NCI-H1436 (cell line): ENCODE measurements around the gene ZNF839.
"Not testable (repeated sequence)": the region's sequence is repeated elsewhere in the genome, so short reads cannot be mapped to it uniquely, and the experiment has no call there.

ENCODE experiments used
- DNase-seq: peaks from one replicate; lab custom pipeline; 2025; lab: John Stamatoyannopoulos, UW

The ZNF839 gene

DNA sequence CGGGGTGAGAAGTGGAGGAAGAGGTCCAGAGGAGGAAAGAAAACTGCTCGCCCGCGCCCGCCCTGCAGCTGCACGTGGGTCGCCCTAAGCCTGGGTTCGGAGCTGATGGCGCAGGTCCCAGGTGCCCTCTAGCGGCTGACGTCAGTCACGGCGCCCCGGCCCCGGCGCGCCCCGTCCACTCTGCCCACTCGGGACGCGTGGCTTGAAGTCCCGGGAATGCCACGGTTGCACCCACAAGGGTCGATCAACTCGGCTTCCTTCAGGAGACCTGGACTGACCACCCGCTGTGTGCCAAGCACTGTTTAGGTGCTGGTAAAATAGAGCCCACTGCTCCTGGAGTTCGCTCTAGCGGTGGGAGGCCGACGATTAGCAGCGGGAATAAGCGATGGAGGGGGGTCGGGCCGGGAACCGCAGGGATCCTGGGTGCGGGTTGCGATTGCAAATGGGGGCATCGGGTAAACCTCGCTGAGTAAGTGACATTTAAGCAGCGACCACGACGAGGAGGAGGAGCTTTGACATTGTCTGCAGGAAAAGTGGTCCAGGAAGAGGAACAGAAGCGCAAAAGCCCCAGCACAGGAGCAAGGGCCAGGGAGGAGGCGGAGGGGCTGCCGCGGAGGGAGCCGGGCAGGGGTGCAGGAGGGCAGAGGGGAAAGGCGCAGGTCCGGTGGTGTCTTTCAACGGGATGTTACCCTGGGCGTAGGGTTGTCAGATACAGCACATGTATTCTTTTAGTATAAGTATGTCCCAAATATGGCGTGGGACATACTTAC, 5.1 kb upstream of the ZNF839 start:
- peak; percentile 54 for DNase-seq

DNA sequence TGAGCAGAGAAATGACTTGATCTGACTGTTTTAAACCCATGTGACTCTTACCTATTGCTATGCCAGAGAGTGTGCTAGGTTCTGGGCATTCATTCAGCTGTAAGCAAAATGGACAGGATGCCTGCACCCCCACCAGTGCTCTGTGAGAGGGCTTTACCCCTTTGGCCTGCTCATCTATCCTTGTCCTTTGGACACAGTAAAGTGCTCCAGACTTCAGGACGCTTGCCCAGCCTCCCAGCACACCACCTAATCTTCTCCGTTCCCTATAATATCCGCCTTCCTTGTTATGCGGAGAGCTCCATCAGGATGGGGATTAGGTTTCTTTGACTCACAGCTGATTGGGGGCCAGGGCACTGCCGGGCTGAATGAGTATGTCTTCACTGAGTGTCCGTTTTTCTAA, 4.4 kb upstream of the ZNF839 start:
- DNase-seq: no peak

DNA sequence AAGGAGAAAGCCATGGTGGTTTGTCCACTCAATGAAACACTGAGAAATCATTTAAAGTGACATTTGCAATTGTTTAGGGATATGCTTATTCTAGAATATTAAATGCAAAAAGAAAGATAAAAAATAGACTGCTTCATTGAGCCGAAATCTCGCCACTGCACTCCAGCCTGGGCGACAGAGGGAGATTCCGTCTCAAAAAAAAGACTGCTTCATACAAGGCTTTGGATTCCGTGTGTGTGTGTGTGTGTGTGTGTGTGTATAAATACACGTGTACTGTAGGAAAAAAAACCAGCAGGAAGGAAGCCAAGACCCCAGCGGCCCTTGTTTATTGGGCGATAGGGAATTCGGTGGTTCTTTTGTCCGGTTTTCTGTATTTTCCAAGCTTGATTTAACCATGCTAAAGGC, 3.2 kb upstream of the ZNF839 start:
- DNase-seq: no peak

DNA sequence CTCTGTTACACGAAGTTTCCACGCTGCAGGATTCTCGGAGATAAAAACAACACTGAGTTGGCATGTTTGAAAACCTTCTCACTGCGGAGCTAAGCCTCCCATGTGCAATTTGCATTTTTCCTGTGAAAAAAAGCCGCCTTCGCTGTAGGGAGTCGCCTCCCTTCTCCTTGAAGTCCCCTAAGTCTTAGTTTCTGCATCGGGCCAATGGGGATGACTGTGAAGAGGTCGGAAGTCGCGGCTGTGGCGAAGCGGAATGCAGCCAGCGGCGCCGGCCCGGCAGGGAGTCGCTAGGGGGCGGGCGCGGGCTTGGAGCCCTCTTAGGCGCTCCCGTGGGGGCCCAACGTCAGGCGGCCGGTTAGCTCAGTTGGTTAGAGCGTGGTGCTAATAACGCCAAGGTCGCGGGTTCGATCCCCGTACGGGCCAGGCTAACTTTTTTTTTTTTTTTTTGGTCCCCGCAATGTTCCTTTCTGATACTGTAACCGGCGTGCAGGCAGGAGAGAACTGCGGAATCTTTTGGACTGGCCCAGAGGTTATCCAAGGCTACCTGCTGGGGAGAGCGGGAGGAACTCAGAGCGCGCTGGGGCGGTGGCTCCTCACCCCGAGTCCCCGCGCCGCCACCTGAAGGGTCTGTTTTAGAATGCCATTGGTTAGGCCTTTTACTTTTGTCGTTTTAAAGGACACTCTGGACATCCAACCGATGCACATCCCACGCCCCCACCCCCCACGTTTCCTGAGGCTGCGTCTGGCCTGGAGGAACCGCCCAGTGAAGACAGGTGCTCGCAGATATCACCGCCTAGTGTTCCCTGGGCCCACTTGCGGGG, 2.6 kb upstream of the ZNF839 start:
- DNase-seq: peak; percentile 76

DNA sequence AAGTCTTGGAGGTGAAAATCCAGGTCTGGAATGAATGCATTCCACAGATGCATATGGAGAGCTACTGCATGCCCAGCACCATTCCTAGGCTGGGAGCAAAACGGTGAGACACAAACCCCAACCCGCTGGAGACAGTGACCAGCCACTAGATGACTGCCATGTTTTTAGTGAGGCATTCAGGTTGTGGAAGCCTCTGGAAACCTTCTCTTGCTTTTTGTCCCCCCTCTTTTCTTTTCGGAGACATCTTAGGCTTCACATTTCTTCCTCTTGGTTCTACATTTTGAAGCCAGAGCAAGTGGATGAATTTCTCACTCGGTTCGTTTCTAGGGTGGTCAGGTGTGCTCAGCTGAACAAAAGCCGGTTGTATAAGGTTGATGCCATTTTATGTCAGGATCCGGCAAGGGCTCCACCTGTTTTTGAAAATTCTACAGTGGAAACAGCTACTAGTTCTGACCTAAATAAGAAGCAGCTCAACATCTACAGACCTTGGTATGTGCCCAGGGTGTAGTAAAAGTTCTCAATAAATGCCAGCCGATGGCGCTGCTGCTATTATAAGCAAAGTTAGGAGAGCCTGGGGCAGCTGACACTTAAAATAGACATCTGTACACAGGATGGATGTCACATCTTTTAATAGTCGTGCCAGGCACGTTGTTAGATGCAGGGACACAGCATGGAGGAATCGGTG, 1.8 kb upstream of the ZNF839 start:
- DNase-seq: peak; percentile 39

DNA sequence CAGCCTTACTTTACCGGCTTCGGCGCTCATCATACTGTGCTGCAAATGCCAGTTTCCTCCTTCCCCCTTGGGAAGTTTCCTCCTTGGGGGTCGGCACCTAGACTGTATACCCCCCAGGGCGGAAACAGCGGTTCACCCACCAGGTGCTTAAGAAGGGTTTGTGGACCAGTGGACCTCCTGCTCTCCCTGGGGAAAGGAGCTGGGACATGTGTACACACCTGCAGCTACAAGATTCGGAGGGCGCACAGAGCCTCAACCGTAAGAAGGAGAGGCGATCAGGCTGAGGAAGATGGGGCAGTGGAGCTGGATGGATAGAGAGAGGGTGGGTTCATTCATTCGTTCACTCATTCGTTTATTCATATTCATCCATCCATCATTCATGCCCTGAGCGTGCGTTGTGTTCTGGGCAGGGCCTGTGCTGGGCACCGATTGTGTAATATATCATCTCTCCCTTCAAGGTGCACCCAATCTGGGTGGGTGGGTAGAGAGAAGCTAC, 717 bp upstream of the ZNF839 start:
- no peak for DNase-seq

DNA sequence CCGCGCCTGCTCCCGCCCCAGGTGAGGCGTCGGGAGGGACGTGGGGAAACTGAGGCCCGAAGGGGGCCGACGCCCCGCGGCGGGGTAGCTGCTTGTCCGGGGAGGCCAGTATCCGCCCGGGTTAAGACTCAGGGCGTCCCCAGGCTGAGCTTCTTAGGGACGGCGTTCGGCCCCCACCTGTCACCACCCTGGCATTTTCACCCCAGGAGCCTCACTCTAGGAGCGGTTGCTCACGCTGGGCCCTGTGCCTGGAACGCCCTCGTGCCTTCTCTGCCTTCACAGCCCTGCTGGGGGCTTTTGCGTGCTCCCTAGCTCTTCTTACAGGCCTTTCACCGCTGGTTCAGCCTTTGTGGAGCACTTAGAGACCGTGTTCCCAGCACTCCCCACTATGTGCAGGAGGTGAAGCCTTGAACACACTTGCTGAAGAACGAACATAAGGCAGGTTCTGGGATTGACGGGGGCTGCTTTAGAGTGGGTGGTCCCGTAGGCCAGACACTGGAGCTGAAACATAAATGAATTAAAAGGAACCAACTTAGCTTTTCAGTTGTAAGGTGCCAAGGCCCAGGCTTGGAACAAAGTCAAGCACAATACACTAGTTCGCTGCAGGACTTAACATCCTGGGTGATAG, 601 bp downstream of the ZNF839 start:
- no peak for DNase-seq

DNA sequence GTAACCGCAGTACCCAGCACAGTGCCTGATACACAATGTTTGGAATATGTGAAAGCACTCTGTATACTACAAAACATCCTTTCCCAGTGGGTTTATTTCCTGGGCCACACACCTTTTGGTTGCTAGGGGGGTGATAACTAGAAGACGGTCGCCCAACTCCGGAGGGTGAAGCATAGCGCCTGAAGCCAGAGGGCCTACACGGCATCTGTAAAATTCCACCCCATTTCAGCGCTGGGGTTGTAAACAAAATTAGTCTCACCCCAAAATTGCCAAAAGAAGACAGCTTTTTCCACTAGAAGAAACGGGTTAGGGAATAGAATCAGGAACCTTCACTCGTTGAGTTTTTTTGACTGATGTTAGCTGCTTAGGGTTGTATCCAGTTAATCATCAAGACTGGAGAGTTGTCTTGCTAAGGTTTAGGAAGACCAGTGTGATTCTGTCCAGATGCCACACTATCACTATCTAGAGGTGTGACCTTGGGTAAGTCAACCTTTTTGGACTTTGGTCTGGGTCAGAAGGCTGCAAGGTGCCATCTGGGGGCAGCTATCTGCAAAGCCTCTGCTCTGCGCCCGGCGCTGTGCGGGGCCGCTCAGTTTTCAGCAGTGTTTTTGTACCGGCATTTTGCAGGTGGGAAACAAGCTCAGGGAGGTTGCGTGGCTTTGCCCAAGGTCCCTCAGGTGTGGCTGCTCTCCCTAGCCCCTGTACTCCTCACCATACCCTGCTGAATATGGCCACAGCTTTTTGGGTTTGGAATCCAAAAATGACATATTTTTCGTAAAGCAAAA, 1.3 kb downstream of the ZNF839 start:
- no peak for DNase-seq

DNA sequence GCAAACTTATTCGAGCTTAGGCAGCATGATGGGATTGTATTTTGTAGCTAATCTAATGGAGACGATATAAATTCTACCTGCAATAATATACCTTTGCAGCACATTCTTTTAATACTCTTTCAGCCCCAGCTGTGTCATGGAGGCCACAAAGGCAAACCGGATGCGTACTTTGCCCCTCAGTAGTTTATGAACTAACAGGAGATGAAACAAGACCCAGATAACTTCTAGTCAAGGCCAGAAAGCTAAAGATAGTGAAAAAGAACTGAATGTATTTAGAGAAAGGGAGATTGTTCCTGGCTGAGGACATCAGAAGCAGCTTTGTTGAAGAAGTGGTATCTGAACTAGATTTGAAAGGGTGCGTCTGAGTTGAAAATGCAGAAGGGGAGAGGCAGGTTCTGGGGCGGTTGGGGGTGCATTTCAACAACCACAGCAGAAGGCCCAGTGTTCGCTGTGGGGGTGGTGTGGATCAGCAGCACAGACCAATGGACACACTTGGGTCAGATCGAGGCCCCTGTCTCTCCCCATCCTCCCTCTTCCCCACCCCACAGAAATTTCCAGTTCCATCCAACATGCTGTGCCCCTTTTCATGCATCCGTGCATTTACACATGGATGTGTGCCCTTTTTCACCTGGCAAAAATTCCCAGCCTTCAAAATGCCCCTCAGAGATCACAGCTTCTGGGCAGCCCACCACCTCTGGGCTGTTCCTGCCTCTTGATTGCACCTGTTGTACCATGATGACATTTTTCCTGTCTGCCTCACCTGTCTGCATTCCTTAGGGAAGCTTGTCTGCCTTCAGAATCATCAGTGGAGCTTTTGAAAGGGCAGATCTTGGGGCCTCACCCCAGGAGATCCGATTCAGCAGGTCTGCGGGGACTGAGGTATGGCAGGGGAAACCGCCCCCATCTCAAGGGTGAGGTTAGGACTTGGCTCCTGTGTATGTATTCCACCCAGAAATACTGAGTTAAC, 2.2 kb downstream of the ZNF839 start:
- DNase-seq: no peak

DNA sequence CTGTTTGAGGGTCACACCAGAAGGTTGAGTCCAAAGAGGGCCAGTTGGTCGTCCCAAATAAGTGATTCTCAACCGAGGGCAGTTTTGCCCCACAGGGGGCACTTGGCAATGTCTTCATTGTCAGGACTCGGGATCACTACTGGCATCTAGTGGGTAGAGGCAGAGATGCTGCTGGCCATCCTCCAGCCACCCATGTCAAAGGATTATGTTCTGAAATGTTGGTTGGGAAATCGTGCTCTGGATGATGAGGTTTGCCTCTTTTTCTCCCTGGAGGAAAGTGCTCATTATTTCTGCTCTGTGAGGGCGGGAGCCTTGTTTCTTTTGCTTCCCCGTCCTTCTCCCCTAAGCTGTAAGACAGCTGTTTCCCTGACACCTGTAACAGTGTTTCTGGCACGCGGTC, 3.6 kb downstream of the ZNF839 start:
- no peak for DNase-seq

DNA sequence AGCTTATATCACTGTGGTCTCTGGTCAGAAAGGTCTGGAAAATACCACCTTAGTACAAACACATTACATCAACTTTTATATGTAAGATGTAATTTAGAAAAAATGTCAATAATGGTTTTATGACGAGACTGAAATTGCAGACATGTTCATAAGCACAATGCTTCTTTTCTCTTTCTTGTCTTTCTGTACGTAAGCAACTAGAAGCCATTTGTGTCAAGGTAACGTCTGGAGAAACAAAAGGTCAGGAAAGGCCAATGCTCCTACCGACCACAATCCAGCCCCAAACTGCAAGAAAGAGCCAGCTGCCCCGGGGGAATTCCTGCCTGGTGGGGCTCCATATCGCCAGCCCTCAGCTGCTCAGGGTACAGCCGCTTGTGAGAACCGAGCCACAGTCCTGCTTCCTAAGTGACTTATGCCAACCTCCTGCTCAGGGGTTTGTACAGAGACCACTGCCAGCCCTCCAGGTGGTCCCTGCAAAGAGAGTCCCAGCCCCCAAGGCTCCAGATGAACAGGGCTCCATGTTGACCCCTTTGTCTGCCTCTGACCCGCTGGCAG, 6.3 kb downstream of the ZNF839 start:
- DNase-seq: no peak

DNA sequence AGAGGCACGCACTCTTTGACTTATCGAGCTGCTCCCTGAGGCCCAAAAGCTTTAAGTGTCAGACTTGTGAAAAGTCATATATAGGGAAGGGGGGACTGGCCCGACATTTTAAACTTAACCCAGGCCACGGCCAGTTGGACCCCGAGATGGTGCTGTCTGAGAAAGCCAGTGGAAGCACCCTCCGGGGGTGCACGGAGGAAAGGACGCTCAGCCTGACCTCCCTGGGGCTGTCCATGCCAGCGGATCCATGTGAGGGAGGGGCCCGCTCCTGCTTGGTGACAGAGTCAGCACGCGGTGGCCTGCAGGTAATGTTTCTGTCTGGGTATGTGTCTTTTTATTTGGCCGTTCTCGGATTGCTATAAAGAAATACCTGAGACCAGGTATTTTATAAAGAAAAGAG, 7.0 kb downstream of the ZNF839 start:
- no peak for DNase-seq

DNA sequence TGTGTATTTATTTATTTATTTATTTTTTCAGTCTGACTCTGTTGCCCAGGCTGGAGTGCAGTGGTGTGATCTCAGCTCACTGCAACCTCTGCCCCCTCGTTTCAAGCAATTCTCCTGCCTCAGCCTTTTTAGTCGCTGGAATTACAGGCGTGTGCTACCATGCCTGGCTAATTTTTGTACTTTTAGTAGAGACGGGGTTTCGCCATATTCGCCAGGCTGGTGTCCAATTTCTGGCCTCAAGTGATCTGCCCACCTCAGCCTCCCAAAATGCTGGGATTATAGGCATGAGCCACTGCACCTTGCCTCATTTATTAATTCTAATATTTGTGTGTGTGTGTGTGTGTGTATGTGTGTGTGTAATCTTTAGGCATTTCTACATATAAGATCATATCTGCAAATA, 9.8 kb downstream of the ZNF839 start:
- not testable (repeated sequence) for DNase-seq

DNA sequence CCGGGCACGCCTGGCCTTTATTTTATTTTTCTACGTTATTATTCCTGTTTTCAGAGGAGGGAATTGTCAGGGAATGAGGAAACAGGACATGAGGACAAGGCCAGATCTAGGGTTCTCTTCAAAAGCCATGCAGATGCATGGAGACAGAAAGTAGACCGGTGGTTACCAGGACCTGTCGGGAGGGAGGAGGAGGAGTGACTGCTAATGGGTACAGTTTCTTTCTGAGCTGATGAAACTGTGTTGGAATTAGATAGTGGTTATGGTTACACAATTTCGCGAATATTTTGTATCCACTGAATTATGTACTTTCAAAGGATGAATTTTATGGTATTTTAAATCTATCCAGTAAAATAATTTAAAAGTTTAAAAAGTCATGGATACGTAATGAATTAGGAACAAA, 11.3 kb downstream of the ZNF839 start:
- DNase-seq: no peak

DNA sequence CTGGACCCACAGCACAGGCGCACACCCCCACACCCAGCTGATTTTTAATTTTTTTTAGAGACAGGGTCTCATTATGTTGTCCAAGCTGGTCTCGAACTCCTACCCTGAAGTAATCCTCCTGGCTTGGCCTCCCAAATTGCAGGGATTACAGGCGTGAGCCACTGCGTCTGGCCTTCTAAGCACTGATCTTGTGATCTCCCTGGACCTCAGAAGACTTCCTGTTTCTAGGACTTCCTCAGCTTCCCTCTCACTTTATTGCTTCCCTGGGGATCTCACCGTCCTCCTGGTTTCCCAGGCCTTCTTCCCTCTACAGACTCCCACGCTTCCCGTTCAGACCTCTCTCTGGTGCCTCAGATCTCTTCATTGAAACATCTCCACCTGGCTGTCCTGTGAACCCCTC, 13.8 kb downstream of the ZNF839 start:
- no peak for DNase-seq

DNA sequence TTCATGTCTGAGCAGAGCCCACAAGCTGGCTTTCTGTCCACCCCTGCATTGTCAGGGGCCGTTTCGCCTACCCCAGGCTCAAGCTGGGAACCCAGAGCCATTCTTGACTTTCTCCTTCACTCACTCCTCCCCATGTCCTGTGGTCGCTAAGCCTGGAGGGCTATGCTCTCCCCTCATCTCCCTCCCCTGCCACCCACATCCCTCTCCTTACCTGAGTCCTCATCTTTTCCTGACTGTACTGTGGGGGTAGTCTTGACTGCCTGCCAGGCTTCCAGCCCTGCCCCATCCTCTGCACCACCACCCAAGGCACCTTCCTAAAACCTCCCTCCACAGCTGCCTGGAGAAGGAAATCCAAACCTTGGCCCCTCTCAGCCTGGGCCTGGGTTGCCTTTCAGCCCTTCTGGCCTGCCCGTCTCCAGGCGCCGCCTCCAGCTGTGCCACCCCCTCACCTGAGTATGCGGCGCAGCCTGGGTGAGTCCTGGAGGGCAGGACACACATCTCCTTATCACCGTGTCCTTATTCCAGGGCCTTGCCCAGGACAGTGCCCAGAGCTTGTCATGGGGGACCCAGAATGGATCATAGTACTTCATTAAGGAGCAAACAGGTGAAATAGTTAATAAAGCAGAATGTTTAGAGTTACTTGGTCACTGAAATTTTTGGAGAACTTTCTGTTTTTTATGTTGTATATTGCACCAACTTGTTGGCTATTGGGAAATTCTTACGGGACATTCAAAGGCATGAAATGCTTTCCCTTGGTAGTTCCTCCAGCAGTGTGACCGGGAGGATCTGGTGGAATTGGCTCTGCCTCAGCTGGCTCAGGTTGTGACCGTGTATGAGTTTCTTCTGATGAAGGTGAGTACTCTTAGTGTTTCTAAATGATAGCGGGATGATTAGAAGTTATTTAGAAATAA, 14.5 kb downstream of the ZNF839 start:
- DNase-seq: no peak

DNA sequence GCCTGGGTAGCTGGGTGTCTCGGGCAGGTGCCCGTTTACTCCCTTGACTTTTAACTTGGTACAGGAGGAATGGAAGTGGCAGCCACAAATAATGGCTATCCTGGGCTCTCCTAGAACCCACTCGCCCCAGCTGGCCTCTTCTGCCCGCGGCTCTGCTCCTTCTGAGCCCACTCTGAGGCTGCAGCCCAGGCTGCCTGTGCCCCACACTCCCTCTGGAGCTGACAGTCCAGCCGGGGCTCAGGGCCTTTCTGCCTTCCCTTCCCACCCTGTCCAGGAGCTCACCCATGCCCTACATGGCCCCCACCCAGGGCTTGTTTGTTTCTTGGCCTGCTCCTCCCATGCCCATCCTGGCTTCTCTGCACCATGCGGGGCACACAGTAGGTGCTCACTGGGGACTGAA, 15.6 kb downstream of the ZNF839 start:
- DNase-seq: no peak

DNA sequence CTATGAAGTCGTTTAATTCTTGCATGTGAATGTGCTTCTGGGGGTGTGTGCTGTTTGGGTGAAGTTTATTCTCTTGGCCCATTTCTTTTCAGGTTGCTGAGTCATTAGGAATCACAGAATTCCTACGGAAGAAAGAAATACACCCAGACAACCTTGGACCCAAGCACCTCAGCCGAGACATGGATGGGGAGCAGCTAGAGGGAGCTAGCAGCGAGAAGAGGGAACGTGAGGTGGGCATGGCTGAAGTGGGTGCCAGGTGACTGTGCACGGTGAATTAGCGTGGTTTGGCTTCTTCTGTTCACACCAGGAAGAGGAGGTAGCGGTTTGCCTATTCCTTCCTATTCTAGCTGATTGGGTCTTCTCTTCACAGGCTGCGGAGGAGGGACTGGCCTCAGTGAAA, 19.2 kb downstream of the ZNF839 start:
- DNase-seq: no peak

DNA sequence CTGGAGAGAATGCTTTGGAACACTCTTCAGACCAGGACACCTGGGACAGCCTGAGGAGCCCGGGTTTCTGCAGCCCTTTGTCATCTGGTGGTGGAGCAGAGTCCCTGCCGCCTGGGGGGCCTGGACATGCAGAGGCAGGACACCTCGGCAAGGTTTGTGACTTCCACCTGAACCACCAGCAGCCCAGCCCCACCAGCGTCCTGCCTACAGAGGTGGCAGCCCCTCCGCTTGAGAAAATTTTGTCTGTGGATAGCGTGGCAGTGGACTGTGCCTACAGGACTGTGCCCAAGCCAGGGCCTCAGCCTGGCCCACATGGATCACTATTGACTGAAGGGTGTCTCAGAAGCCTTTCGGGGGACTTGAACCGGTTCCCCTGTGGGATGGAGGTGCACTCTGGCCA, 22.0 kb downstream of the ZNF839 start:
- no peak for DNase-seq
